Measurements from ENCODE around the gene STIM2.

STIM2 gene

GRCh38 chr4:26930964-26931363, 70.3 kb downstream of the STIM2 start:
- Histone ChIP-seq H3K36me3 (ENCODE audit: insufficient read depth, low read length) (peaks cover 12% of the 10 kb centered on the region), H3K9me2 (ENCODE audit: low read depth, low read length) (no peaks in the 10 kb centered on the region), H3K4me2 (ENCODE audit: low read length) (no peak overlapping the region), H3K9me3 (ENCODE audit: low read length) (no peaks in the 10 kb centered on the region), H2AFZ (ENCODE audit: low read length) (no peak overlapping the region), H3K27me3 (ENCODE audit: insufficient read depth, low read length) (no peaks in the 10 kb centered on the region), H4K20me1 (ENCODE audit: insufficient read depth, low read length) (no peaks in the 10 kb centered on the region), H3K4me1 (ENCODE audit: insufficient read depth, low read length, severe bottlenecking) (no peaks in the 10 kb centered on the region), H3K9ac (ENCODE audit: low read length) (no peak overlapping the region), H3K27ac (ENCODE audit: low read depth, low read length, poor library complexity, severe bottlenecking) (no peak overlapping the region), H3K4me3 (ENCODE audit: low read depth, low read length, poor library complexity, severe bottlenecking) (no peak overlapping the region), H3F3A (ENCODE audit: insufficient read depth, low read length) (no peaks in the 10 kb centered on the region), H3K79me2 (ENCODE audit: insufficient read depth, low read length) (0 out of 2 replicates have a peak, but pooled peaks cover 5% of the 10 kb centered on the region)
- TF ChIP-seq CTCF (IDR thresholded peaks at IDR 0.05; ENCODE audit: low read length): no peak
- TF ChIP-seq EZH2 (IDR thresholded peaks at IDR 0.05; ENCODE audit: borderline replicate concordance, low read length): no peak

- Histone ChIP-seq H3K9me2 (ENCODE audit: low read depth, low read length) (no peaks in the 10 kb centered on the region), H3K36me3 (ENCODE audit: insufficient read depth, low read length) (peaks cover 12% of the 10 kb centered on the region), H3K9ac (ENCODE audit: low read length) (no peak overlapping the region), H2AFZ (ENCODE audit: low read length) (no peak overlapping the region), H3K79me2 (ENCODE audit: insufficient read depth, low read length) (0 out of 2 replicates have a peak, but pooled peaks cover 9% of the 10 kb centered on the region), H3K27ac (ENCODE audit: low read depth, low read length, poor library complexity, severe bottlenecking) (no peak overlapping the region), H3K9me3 (ENCODE audit: low read length) (no peaks in the 10 kb centered on the region), H3K4me2 (ENCODE audit: low read length) (no peak overlapping the region), H3K27me3 (ENCODE audit: insufficient read depth, low read length) (no peaks in the 10 kb centered on the region), H3K4me3 (ENCODE audit: low read depth, low read length, poor library complexity, severe bottlenecking) (no peak overlapping the region), H3F3A (ENCODE audit: insufficient read depth, low read length) (no peaks in the 10 kb centered on the region), H4K20me1 (ENCODE audit: insufficient read depth, low read length) (no peaks in the 10 kb centered on the region), H3K4me1 (ENCODE audit: insufficient read depth, low read length, severe bottlenecking) (no peaks in the 10 kb centered on the region)
- TF ChIP-seq CTCF (IDR thresholded peaks at IDR 0.05; ENCODE audit: low read length) (no peak), EZH2 (IDR thresholded peaks at IDR 0.05; ENCODE audit: borderline replicate concordance, low read length) (no peak)
These were observed 70.8 kb downstream of the STIM2 start for GRCh38 chr4:26931451-26931850.

- 0 out of 2 replicates have a peak, but pooled peaks cover 10% of the 10 kb centered on the region for H3K79me2 ChIP-seq (ENCODE audit: insufficient read depth, low read length)
- H3K9ac ChIP-seq (ENCODE audit: low read length): no peak overlapping the region
- no peak overlapping the region for H3K4me3 ChIP-seq (ENCODE audit: low read depth, low read length, poor library complexity, severe bottlenecking)
- no peak for TF ChIP-seq EZH2 (IDR thresholded peaks at IDR 0.05; ENCODE audit: borderline replicate concordance, low read length)
- no peak for TF ChIP-seq CTCF (IDR thresholded peaks at IDR 0.05; ENCODE audit: low read length)
- no peak overlapping the region for H3K27ac ChIP-seq (ENCODE audit: low read depth, low read length, poor library complexity, severe bottlenecking)
- no peaks in the 10 kb centered on the region for H3K4me1 ChIP-seq (ENCODE audit: insufficient read depth, low read length, severe bottlenecking)
- peaks cover 12% of the 10 kb centered on the region for H3K36me3 ChIP-seq (ENCODE audit: insufficient read depth, low read length)
- H2AFZ ChIP-seq (ENCODE audit: low read length): no peak overlapping the region
- no peaks in the 10 kb centered on the region for H3K9me3 ChIP-seq (ENCODE audit: low read length)
- H3K4me2 ChIP-seq (ENCODE audit: low read length): no peak overlapping the region
- H3F3A ChIP-seq (ENCODE audit: insufficient read depth, low read length): no peaks in the 10 kb centered on the region
- H3K27me3 ChIP-seq (ENCODE audit: insufficient read depth, low read length): no peaks in the 10 kb centered on the region
- no peaks in the 10 kb centered on the region for H3K9me2 ChIP-seq (ENCODE audit: low read depth, low read length)
- H4K20me1 ChIP-seq (ENCODE audit: insufficient read depth, low read length): no peaks in the 10 kb centered on the region
These were observed 71.3 kb downstream of the STIM2 start for GRCh38 chr4:26931966-26932365.

Data from OCI-LY1 (cell line).